ENCODE measurements around the gene ATF6B.
"Not testable (repeated sequence)": the region's sequence is repeated elsewhere in the genome, so short reads cannot be mapped to it uniquely, and the experiment has no call there.

Gene ATF6B

DNA sequence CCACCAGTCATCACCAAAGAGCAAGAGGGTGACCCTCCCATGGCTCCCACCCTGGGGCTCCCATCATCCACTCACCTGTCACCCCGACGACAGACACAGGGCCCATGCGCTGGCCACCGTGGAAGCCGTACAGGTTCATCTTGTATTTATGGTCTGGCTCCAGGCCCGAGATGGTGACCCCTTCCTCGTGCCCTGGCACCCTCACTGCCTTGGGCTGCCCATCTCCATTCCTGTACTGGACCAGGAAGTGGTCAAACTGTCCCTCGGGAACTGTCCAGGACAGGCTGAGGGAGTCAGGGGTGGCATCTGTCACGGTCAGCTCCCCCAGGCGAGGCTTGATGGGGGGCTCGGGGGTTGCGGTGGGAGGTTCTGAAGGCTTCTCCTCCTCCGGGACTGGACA lies 59.7 kb downstream of the ATF6B start:
- H3K36me3 Mint-ChIP-seq, H3K27me3 Mint-ChIP-seq, H3K27ac Mint-ChIP-seq, CTCF ChIA-PET, H3K9me3 Mint-ChIP-seq, DNase-seq, H3K4me3 Mint-ChIP-seq, H3K4me1 Mint-ChIP-seq: not testable (repeated sequence)

DNA sequence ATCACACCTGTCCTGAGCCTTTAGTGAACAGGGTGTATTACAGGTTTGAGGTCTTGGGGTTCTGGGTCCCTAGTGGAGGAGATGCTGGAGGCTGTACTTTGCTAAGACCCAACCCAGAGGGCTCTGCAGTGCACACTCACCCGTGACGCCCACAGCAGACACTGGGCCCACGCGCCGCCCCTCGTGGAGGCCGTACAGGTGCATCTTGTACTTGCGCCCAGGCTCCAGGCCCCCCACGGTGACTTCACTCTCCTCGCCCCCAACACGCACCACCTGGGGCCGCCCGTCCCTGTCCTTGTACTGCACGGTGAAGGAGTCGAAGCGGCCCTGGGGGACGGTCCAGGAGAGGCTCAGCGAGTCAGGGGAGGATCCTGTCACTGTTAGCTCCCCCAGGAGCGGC lies 60.5 kb downstream of the ATF6B start:
- H3K27ac Mint-ChIP-seq, H3K9me3 Mint-ChIP-seq, H3K4me1 Mint-ChIP-seq, H3K36me3 Mint-ChIP-seq, DNase-seq, H3K27me3 Mint-ChIP-seq, H3K4me3 Mint-ChIP-seq, CTCF ChIA-PET: not testable (repeated sequence)
